H4 (cell line): ENCODE measurements around the gene SYNDIG1L. TPM values are rescaled to one million over a fixed set of nuclear protein-coding genes. Genes with fewer than 3 reads are reported as not detected.

ENCODE experiments used
- DNase-seq: peaks from one replicate; pipeline ENCODE4 v3.0.0-alpha.2; 2015; ENCODE audit warnings: low spot score
- total RNA-seq: library from RNA; depleted of rRNA; stranded (reverse); fragments of >200 nt; shearing (Covaris generic); gene quantifications from 2 replicates; pipeline ENCODE4 v1.2.3, GENCODE V29; 2014; rRNA removed

SYNDIG1L gene
- total RNA-seq, result not detected in 2 replicates

DNA sequence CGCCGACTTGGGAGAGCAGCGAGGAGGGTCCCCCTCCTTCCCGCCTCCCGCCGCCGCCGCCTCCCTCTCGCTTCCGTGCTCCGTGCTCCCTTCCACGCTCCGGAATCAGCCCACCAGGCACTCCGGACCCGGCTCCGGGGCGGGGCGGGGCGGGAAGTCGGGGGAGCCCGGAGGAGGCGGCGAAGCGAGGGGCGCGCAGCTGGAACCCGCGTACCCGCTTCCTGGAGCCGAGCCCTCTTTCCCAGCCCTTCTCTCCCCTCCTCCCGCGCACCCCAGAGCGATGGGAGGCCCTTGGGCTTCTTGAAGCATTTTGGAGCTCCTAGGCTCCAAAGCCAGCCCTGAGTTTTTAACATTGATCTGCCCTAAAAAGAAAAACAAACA lies at the start of gene SYNDIG1L:
Gene SYNDIG1L, minus strand, starts transcription at position 9 of the 381 bp plus-strand sequence. CDS start 16,466 bp downstream, outside the sequence.
- no peak for DNase-seq

DNA sequence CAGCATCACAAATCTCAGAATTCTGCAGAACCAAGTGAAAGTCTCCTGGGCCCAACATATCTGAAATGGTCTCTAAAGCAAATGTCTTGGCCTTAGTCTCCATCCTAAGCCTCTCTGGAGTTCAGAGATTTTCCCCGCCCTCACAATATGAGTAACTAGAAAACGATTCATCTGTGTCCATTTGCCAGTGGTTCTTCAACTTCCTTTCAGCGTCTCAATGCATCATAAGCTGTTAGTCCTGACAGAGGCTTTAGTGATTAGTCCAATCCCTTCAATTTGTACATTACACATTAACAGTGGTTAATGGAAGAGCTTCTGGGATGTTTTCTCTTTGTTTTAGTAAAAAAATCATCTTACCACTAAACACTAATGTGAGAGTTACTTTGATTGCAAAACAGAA lies 49.7 kb upstream of the SYNDIG1L start:
- no peak for DNase-seq

DNA sequence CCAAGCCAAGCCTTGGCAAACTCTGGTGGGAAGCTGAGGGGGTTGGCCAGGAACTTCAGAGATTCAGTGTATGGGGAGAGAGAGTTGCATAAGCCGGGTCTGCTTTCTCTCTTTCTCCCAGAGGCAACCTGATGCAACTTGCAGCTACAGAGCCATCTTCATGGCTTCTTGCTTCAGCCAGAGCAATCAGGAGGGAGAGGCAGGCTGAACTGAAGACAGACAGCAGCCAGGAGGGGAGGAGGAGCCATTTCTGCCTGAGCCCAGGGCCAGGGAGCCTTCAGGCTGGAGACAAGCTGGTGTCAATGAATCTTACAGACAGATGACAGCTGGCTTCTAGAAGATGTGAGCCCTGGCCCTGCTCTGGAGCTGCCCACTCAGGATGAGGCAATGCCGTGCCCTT lies 48.4 kb upstream of the SYNDIG1L start:
- no peak for DNase-seq

DNA sequence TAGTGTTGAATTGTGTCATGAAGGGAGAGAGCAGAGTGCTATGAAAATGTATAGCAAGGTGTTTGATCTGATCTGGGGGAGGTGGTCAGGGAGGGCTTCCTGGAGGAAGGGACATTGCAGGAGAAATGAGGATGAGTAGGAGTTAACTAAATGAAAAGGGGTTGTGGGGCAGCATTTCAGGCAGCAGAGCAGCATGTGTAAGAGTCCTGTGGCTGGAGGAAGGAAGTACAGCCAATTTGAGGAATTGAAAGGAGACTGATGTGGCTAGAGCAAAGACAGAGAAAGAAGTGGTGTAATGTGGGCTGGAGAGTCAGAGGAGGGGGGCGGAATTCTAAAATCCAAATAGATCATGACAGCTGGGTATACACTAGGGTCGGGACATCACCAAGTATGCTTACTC lies 46.6 kb upstream of the SYNDIG1L start:
- no peak for DNase-seq

DNA sequence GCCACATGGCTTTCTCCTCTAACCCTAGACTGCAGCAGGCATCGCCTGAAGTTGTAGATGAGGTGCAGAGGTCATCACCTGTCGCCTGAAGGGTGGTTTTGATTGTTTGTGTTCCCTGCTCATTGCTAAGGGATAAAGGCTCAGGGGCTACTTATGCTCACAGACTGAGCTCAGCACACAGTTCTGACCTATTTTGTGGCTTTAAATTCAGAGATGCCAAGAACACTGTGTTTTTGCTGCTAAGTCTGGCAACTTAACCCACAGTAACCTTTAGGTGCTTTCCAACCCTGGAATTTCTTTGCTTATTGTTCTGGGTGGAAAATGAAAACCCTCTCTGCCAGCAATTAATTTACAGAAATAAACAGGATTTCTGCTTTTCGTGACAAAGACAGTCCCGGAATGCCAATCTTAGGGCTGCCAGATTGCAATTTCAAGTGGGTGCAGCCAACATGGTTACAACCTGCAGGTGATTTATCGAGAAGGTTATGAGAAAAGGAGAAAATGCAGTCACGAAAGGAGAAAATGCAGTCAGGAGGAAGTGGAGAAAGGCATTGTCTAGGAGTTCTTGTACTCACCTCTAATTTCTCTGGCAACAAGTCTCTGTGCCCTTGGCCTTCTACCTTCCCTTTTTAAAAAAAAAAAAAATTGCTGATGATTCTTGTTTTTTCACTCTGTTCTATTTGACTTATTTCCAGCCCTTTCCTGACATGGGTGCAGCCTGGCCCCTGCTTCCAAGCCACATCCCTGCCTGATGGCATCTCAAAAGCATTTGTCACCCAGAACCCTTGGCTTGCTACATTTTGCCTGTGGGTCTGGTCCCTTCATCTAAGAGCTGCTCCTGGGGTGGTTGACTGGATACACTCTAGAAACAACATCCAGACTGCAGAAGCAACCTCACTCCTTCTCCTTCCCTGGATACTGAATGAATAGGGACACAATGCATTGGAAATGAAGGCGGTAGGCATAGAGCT lies 43.8 kb upstream of the SYNDIG1L start:
- no peak for DNase-seq

DNA sequence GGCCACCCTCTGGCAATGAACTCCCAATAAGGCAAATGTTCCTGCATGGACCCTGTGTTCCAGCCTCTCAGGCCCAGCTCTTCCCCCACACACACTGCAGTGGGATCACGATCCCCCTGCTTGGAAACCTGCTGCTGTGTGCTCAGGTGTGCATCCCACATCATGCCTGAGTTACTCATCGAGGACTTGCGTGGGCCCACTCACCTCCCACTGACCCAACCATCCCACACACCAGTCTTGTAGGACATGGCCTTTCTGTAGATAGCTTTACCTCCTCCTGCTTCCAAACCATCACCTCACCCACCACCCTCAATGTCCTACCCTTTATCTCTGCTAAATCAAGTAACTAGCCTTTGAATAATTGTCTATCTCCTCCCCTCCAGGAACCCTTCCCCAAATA lies 42.5 kb upstream of the SYNDIG1L start:
- no peak for DNase-seq

DNA sequence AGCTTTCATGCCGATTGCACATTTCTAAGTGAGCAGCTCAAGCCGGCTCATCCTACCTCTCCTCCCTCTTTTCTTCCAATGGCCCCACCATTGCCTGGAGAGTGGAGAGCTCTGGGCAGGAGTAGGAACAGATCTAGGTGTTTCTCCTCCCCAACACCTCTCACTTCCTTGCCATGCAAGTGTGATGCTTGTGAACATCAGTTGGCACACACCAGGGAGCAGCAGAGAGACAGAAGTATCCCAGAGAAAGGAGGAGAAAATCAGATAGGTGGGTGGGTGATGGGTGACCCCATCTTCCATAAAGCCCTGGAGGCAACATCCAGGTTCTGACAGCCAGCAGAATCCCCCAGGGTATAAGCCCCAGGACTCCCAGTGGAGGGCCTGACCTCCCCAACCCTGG lies 39.3 kb upstream of the SYNDIG1L start:
- no peak for DNase-seq

DNA sequence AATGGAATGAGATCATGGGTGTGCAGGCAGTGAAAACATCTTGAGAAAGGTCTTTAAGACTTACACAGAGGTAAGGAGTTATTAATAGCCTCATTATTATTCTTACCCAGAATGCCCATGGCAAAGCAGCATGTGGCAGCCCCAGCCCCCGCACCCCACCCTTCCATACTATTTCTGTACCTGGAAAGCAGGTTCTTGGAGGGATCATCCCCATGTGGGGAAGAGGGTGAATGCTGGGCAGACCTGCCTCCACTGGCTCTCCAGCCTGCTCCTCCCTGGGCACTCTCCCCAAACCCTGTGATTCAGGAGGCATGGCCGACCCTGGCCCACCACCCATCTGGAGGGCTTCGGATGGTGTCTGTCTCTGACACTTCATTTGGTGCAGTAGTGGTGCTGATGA lies 38.8 kb upstream of the SYNDIG1L start:
- DNase-seq, result no peak

DNA sequence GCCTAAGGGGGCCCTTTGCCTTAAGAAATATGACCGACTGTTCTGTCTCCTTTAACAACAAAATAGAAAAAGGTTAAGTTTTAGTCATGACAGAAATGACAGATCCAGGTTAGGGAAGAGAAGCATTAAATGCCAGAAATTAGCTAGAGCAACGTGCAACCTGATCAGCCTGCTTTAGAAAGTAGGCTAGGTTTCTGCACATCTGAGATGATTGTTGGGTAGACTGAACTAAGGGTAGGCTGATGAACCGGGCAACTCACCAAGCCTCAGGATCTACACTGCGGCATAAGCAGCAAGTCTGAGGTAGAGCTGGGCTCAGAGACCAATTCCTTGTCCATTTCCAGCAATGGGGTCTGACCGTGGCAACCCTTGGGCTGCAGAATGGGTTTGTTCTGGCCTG lies 37.7 kb upstream of the SYNDIG1L start:
- DNase-seq, result no peak

DNA sequence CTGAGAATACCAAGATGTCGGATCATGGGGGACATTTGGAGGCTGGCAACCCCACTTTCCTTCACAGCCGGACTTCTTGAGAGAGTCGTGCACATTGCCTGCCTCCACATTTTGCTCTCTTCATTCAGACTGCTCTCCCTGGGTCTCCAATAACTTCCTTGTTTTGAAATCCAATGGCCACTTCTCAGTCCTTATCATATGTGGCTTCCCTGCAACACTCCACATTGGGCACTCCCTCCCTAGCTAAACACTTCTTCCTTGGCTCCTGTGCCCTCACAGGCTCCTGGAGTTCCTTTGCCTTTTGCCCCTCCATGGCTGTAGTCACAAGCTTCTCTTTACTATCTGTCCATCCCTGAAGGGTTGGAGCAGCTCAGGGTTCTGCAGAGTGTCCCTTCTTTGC lies 37.0 kb upstream of the SYNDIG1L start:
- DNase-seq, result no peak

DNA sequence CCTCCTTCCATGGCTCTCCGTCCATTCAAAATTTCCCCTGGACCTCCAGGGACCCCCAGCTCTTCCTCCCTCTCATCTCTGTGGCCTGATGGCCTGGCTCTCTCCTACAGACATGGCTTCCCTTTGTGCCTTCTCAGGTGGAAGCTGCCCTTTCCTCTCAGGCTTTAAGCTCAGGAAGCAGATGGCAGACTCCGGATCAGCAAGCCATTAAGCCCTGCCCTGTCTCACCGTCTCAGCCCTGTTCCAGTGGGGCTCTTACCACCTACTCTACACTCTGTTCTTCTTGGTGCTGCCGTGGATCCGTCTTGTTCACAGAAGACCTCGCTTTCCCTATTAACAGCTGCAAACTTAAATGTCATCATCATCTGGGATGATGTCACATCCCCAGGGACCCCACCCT lies 34.0 kb upstream of the SYNDIG1L start:
- DNase-seq, result no peak

DNA sequence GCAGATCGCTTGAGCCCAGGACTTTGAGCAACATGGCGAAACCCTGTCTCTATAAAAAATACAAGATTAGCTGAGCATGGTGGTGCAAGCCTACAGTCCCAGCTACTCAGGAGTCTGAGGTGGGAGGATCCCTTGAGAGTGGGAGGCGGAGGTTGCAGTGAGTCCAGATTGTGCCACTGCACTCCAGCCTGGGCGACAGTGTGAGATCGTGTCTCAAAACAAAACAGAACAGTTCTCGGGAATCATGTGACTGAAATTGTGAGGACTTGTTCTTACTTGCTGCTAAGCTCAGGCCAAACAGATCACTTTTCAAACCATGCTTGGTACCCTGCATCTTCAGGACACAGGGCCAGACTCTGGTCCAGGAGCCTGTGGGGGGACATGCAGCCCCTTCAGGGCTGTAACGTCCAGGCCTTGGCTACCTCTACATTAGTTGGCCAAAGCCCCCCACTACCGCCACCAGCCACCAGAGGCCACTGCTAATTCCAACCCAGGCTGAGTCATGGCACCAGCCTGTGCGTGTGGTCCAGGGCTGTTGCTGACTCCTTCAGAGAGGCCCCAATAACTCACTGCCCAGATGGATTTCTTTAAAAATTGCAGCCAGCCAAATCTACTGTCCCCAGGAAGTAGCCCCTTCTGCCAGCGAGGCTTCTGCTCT lies 33.4 kb upstream of the SYNDIG1L start:
- DNase-seq, result peak; percentile 75

DNA sequence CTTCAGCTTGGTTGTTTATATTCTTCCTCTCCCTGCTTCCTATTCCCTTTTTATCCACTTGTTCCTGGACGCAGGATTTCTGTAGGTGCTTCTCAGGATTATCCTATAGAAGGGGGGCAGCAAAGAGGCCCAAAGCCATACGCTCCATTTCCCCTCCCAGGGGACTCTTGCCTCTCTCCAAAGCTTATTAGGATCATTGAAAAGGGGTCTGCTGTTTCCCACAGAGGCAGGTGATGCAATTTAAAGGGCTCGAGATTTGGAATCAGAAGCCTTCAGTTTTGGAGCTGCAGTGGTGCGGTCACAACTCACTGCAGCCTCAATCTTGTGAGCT lies 31.5 kb upstream of the SYNDIG1L start:
- DNase-seq, result no peak

DNA sequence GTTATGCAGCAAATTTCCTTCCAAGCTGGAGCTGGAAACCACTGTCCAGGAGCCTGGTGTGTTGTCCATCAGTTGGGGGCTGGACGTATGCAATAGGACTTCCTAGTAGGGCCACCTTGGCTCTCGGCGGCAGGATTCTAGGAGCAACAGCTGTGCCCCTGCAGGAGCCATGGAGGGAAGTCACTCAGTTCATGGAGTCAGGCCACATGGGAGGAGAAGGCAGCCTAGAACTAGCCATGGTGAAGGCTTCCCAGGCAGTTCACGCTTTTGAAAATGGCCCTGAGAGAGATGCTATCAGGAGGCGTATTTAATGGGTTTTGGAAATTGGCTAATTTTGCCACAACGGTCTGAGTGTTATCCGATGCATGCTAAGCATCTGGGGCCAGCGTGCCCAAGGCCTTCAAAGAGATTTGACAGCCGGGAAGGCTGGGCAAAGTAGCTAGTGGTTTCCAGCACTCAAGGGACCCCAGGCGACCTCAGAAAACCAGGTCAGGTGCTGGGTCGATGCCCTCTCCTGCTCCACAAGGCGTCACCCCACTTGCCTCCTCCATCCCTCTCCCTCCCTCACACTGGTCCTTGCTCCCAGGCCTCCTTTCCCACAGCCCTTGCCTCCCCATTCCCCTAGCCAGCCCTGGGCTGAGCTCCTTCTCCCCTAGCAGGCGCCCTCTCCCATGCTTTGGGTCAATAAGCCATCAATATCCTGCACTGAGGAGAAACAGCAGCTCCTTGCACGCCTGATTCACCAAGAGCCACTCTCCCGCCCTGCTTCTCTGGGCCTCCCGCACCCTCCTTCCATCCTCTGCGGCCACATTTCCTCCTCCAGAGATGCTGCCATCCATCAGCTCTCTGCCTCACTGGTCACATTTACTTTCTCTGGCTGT lies 30.9 kb upstream of the SYNDIG1L start:
- DNase-seq, result no peak

DNA sequence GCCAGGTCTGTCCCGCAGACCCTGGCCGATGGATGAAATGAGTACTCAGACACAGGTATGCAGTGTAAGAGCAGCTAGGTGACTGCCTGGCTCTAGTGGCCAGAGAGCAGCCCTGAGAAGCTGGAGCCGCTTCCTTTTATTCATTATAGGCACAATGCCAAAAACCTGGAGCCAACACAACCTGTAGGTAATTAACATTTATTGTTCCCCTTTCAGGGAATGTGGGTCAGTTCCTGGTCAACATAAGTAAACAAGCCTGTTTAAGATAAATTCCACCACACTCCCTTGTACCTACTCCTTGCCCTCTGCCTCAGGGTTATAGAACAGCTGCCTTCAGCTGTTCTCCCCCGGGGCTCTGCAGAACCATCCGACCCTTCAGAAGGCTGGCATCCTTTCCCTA lies 28.4 kb upstream of the SYNDIG1L start:
- DNase-seq, result peak; percentile 44

DNA sequence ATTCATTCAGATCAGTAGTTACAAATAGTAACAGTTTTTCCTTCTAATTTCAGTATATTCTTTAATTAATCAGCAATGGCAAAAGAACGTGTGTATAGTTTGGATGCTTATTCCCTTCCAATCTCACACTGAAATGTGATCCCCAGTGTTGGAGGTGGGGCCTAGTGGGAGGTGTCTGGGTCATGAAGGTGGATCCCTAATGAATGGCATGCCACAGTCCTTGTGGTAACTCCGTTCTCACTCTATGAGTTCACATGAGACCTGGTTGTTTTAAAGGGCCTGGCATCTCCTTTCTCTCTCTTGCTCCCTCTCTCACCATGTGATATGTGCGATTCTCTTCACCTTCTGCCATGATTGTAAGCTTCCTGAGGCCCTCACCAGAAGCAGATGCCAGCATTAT lies 18.9 kb upstream of the SYNDIG1L start:
- no peak for DNase-seq

DNA sequence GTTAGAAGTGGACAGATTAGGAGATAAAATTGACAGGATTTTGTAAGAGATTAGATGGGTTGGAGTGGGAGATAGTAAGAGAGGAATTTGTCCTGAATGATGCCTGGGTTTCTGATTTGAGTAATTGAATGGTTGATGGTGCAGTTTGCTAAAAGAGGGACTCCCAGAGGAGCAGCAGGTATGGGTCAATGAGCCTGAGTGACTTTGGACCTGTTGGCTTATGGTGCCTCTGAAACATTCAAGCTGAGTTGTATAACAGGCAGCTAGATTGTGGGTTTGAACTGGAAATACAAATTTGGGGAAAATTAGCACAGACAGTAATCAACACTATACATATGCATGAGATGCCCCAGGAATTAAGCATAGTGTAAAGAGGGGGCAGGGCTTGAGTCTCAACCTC lies 16.7 kb upstream of the SYNDIG1L start:
- DNase-seq, result no peak

DNA sequence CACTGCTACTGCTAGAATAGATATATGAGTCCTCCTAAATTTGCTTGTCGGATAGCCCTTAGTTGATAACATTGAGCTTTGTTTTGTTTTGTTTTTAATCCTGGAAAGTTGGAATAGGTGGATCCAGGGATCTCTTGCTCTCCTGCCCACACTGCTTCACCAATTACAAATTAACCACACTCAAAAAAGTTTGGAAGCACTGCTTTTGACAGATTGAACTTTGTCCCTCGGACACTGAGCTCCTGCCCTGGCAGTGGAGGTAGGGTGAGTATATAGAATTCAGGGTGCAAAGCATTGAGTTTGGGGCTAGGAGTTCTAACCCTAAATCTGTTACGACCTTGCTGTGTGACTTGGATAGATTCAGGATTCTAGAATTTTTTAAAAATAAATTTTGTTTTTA lies 15.1 kb upstream of the SYNDIG1L start:
- no peak for DNase-seq

DNA sequence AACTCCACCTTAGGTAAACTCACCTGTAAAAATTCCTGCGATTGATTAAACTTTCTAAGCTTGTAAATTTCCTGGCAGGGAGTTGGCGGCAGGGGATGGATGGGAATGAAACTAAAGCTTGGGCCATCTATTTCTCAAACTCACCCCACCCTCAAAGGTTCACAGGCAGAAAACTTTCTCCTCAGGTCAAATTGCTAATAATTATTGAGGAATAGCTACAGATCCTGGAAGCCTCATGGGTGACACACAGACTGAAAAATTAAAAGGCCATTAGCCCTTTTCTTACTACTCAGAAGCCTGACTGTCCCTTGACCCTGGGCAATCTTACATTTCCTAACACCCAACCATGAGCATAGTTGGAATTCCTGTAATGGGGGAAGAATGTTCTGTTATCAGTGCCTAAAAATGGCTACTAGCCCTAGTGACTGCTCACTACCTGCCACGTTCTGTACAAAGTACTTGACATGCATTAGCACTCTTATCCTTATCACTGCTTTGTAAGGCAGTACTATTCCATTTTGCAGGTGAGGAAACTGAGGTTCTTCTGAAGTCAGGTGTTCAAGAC lies 12.4 kb upstream of the SYNDIG1L start:
- no peak for DNase-seq

DNA sequence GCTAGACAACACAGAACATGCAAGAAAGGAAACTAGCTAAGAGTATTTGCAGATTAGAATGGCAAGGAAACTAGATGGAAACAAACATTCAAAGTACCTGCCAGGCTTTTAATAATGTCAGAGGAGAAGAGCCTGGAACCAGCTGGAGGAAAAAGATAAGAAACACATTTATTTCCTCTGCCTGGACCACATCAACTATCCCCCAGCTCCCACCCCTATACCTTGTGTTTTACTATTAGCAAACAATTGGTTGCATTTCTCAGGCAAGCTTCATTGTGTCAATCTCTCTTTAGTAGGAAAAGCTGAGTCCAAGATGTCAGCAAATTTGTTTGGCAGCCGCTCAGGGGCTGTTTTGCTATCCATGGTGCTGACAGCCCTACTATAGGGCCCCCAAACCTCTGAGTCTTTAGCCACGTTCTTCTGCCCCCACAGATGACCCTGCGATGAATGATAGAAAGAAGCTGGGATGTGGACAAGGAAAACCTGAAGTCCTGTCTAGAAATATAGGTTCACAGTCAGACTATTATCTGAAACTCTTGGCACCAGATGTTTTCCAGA lies 11.6 kb upstream of the SYNDIG1L start:
- DNase-seq, result no peak

DNA sequence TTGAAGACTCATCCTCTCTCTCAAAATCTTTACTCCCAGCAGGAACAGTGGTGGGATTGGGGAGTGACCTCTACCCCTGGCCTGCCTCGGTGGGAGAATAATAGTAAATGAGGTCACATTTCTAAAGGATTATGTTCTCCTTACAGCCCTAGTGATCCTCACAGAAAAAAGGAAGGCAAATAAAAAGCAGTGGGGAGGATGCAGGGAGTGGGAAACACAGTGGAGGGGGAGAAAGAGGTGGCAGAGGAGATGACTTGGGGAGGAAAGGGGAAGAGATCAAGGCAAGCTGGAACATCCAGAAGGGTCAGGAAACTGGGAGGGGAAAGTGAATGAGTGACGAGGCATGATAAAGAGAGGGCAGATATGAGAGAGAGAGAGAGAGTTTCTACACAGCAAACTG lies 8.3 kb upstream of the SYNDIG1L start:
- DNase-seq, result no peak

DNA sequence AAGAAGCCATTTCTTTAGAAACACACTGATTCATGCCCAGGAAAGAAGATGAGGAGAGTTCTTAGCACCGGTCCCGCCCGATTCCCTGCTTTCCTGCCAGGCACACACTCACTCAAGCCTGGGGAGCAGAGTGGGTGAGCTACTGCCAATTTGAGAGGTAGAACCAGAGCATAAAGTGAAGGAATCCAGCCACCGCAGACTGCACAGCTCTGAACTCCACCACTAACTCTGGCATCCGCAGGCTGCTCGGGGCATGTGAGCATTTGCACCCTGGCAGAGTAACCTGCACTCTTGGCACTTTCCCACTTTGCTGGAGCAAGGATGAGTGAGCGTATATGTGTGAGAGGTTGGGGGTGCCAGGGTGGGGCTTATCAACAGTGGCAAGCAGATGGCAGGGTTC lies 4.0 kb upstream of the SYNDIG1L start:
- DNase-seq, result no peak
